Upper lobe of right lung (tissue), 1 donor: ENCODE data around the gene HTR3D. TPM values are rescaled to one million over a fixed set of nuclear protein-coding genes. Genes with fewer than 3 reads are reported as not detected.

ENCODE experiments used
- ATAC-seq: fragments of 200-7000 bp; cut with Tn5 transposase; one replicate; pipeline ENCODE4 v1.9.1; 2020; ENCODE audit warnings: mild to moderate bottlenecking, moderate library complexity
- DNase-seq: peaks from one replicate; pipeline ENCODE4 v3.0.0-alpha.2; 2020
- H3K27ac ChIP-seq: fragments of 200-600 bp; one replicate; pipeline ENCODE4 v1.8.0; 2022
- H3K27me3 ChIP-seq: fragments of 200-600 bp; one replicate; pipeline ENCODE4 v1.8.0; 2022; ENCODE audit warnings: mild to moderate bottlenecking
- H3K36me3 ChIP-seq: fragments of 200-600 bp; one replicate; pipeline ENCODE4 v1.8.0; 2022
- H3K4me1 ChIP-seq: fragments of 200-600 bp; one replicate; pipeline ENCODE4 v1.8.0; 2022
- H3K4me3 ChIP-seq: fragments of 200-600 bp; one replicate; pipeline ENCODE4 v1.8.0; 2022; ENCODE audit warnings: mild to moderate bottlenecking
- H3K9me3 ChIP-seq: fragments of 200-600 bp; one replicate; pipeline ENCODE4 v1.8.0; 2022
- CTCF ChIP-seq: fragments of 200-600 bp; IDR thresholded peaks from one replicate; pipeline ENCODE4 v1.8.0; 2022; ENCODE audit warnings: antibody characterized with exemption
- intact Hi-C: fragments of 100-400 bp; cut with DNase I; formaldehyde crosslinking; loops from one replicate; pipeline ENCODE4 v1.11.0; 2022
- total RNA-seq: library from RNA; stranded (reverse); fragmentation: NEBNext Ultra II Directional; extraction: Animal tissue kit (Norgen Biotek cat#: 25700); gene quantifications from one replicate; pipeline ENCODE4 v1.2.1, GENCODE V29; 2021
- donor health status: DM: no; HTN: yes; CAD: no; lungs with severe emphysema.

Gene HTR3D
- total RNA-seq, 1 donor from 2014 or later, result not detected

- DNase-seq (no peak), ATAC-seq (no peak)
- TF ChIP-seq CTCF, result no peak
- Histone ChIP-seq H3K27ac (no peak overlapping the region), H3K4me3 (no peak overlapping the region), H3K36me3 (peaks cover 20% of the 10 kb centered on the region), H3K9me3 (no peaks in the 10 kb centered on the region), H3K4me1 (peaks cover 6% of the 10 kb centered on the region), H3K27me3 (no peaks in the 10 kb centered on the region)
- intact Hi-C loops, result loop anchor here (10.0 kb wide), 1 partner anchor 117 kb away; no protein-coding TSS in a partner anchor
Measured at GRCh38 chr3:184011230-184011876, 20.2 kb upstream of the HTR3D start.

- ATAC-seq (no peak), DNase-seq (no peak)
- no peaks in the 10 kb centered on the region for H3K9me3 ChIP-seq
- no peaks in the 10 kb centered on the region for H3K27me3 ChIP-seq
- intact Hi-C loops, result loop anchor here (10.0 kb wide), 1 partner anchor 117 kb away; no protein-coding TSS in a partner anchor
- no peak overlapping the region for H3K4me3 ChIP-seq
- no peak overlapping the region for H3K27ac ChIP-seq
- no peak for TF ChIP-seq CTCF
- H3K36me3 ChIP-seq, result peaks cover 20% of the 10 kb centered on the region
- H3K4me1 ChIP-seq, result peaks cover 15% of the 10 kb centered on the region
Measured at GRCh38 chr3:184011937-184012889, 19.3 kb upstream of the HTR3D start.

- TF ChIP-seq CTCF, result no peak
- intact Hi-C loops, result loop anchor here (10.0 kb wide), 1 partner anchor 121 kb away; no protein-coding TSS in a partner anchor
- H3K9me3 ChIP-seq, result no peaks in the 10 kb centered on the region
- no peak overlapping the region for H3K4me3 ChIP-seq
- DNase-seq (no peak), ATAC-seq (no peak)
- H3K27ac ChIP-seq, result no peak overlapping the region
- peaks cover 14% of the 10 kb centered on the region for H3K4me1 ChIP-seq
- H3K27me3 ChIP-seq, result no peaks in the 10 kb centered on the region
- H3K36me3 ChIP-seq, result peaks cover 14% of the 10 kb centered on the region
Measured at GRCh38 chr3:184015381-184016019, 16.0 kb upstream of the HTR3D start.

GRCh38 chr3:184016169-184016570 lies 15.4 kb upstream of the HTR3D start:
- H3K4me3 ChIP-seq, result no peak overlapping the region
- no peak overlapping the region for H3K27ac ChIP-seq

More at GRCh38 chr3:184016169-184016570, 15.4 kb upstream of the HTR3D start:
- DNase-seq (no peak), ATAC-seq (no peak)
- Histone ChIP-seq H3K9me3 (no peaks in the 10 kb centered on the region), H3K36me3 (peaks cover 11% of the 10 kb centered on the region), H3K27me3 (no peaks in the 10 kb centered on the region), H3K4me1 (peaks cover 14% of the 10 kb centered on the region)
- intact Hi-C loops, result loop anchor here (10.0 kb wide), 1 partner anchor 121 kb away; no protein-coding TSS in a partner anchor
- TF ChIP-seq CTCF, result no peak
